Esophagus squamous epithelium (tissue), 4 donors: ENCODE data around the gene STK31.

ENCODE experiments used
- POLR2A ChIP-seq, 4 donors: fragments of 450-650 bp; IDR thresholded peaks; one replicate each; pipeline ENCODE4 v1.6.1; 2017; ENCODE audit warnings: antibody characterized with exemption in 4 of 4, mild to moderate bottlenecking in 4 of 4, moderate library complexity in 3 of 4
- TF ChIP-seq, protein P1 (sequence below), 6 experiments: fragments of 450-650 bp in 4 of 6; fragments of 200-600 bp in 2 of 6; sonication (generic) in 2 of 6; IDR thresholded peaks; one replicate each; pipeline ENCODE4 v1.5.1; 2016 to 2019; ENCODE audit warnings: antibody characterized with exemption in 6 of 6, mild to moderate bottlenecking in 4 of 6, moderate library complexity in 4 of 6

DNA sequence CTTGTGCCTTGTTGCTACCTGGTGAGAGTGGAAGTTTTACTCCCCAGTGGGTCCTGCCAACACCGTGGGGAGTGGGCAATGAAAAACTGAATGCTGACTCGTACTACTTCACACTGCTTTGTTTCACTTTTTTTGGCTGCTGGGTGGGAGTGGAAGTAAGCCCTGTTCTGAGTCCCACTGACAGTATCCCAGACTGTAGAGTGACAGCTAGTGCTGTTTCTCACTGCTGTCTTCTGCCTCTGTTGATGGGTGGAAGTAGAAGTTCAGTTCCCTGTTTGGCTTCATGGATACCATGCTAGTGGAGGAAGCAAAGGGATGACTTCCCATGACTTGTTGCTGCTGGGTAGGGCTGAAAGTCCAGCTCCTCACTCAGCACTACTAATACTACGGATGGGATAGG is 98.4 kb downstream of the STK31 start:
- TF ChIP-seq, protein P1, sequence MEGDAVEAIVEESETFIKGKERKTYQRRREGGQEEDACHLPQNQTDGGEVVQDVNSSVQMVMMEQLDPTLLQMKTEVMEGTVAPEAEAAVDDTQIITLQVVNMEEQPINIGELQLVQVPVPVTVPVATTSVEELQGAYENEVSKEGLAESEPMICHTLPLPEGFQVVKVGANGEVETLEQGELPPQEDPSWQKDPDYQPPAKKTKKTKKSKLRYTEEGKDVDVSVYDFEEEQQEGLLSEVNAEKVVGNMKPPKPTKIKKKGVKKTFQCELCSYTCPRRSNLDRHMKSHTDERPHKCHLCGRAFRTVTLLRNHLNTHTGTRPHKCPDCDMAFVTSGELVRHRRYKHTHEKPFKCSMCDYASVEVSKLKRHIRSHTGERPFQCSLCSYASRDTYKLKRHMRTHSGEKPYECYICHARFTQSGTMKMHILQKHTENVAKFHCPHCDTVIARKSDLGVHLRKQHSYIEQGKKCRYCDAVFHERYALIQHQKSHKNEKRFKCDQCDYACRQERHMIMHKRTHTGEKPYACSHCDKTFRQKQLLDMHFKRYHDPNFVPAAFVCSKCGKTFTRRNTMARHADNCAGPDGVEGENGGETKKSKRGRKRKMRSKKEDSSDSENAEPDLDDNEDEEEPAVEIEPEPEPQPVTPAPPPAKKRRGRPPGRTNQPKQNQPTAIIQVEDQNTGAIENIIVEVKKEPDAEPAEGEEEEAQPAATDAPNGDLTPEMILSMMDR (IDR thresholded peaks at IDR 0.05), result no peak
- no peak for TF ChIP-seq POLR2A (IDR thresholded peaks at IDR 0.05)
